ENCODE data around the gene FARS2. TPM values are rescaled to one million over a fixed set of nuclear protein-coding genes. Genes with fewer than 3 reads are reported as not detected.

The FARS2 gene
- total and polyA plus RNA-seq, 4 experiments from 2014 or later: 15.6 to 48.4 (median 24.3) TPM

GRCh38 chr6:5361396-5361795, 100.1 kb downstream of the FARS2 start:
- ChIA-PET POLR2A (ENCODE audit: partially characterized antibody) (no interaction called here), CTCF (ENCODE audit: partially characterized antibody) (no interaction called here)
- no peak overlapping the region for H3K4me3 Mint-ChIP-seq
- no peaks in the 10 kb centered on the region for H3K27me3 ChIP-seq (ENCODE audit: insufficient read depth, low read length)
- H3K27me3 Mint-ChIP-seq: no peaks in the 10 kb centered on the region
- intact Hi-C loops (cut with micrococcal nuclease): no loop called here
- peaks cover 0 to 14% (median 9%) of the 10 kb centered on the region in 4 donors for H3K4me1 Mint-ChIP-seq
- no peaks in the 10 kb centered on the region for H3K9me3 ChIP-seq (ENCODE audit: control insufficient read depth in 1 of 2, low read length in 2 of 2)
- H3K4me1 ChIP-seq (ENCODE audit: insufficient read depth, low read length): no peaks in the 10 kb centered on the region
- peaks cover 2 to 3% of the 10 kb centered on the region in 2 donors for H3K36me3 Mint-ChIP-seq
- no peak for DNase-seq
- H3K27ac ChIP-seq (ENCODE audit: low read depth, low read length): no peak overlapping the region
- H3K4me3 ChIP-seq (ENCODE audit: low read length in 2 of 2): no peak overlapping the region
- H3K27ac Mint-ChIP-seq: no peak overlapping the region
- H3K36me3 ChIP-seq (ENCODE audit: insufficient read depth, low read length): no peaks in the 10 kb centered on the region
- H3K9me3 Mint-ChIP-seq: no peaks in the 10 kb centered on the region

- Histone ChIP-seq H3K4me1 (ENCODE audit: insufficient read depth, low read length) (no peaks in the 10 kb centered on the region), H3K4me3 (ENCODE audit: low read length in 2 of 2) (no peak overlapping the region), H3K36me3 (ENCODE audit: insufficient read depth, low read length) (no peaks in the 10 kb centered on the region), H3K9me3 (ENCODE audit: control insufficient read depth in 1 of 2, low read length in 2 of 2) (no peaks in the 10 kb centered on the region), H3K27ac (ENCODE audit: low read depth, low read length) (no peak overlapping the region), H3K27me3 (ENCODE audit: insufficient read depth, low read length) (no peaks in the 10 kb centered on the region)
- Mint-ChIP-seq H3K4me3 (no peak overlapping the region), H3K9me3 (no peaks in the 10 kb centered on the region), H3K36me3 (peaks cover 24 to 28% of the 10 kb centered on the region in 2 donors), H3K27me3 (no peaks in the 10 kb centered on the region), H3K27ac (no peak overlapping the region), H3K4me1 (peaks cover 5 to 17% (median 16%) of the 10 kb centered on the region in 4 donors)
- POLR2A ChIA-PET (ENCODE audit: partially characterized antibody): no interaction called here
- no peak for DNase-seq
- CTCF ChIA-PET (ENCODE audit: partially characterized antibody): interaction anchor here (0.7 to 1.4 kb wide), 2 partner anchors 63 to 480 kb away, joined by 3 read pairs; no protein-coding TSS in a partner anchor
- intact Hi-C loops (cut with micrococcal nuclease): no loop called here
Measured at GRCh38 chr6:5365436-5366195, 104.3 kb downstream of the FARS2 start.

GRCh38 chr6:5366941-5367340, 105.6 kb downstream of the FARS2 start:
- peaks cover 5 to 20% (median 17%) of the 10 kb centered on the region in 4 donors for H3K4me1 Mint-ChIP-seq
- H3K4me3 Mint-ChIP-seq: no peak overlapping the region
- no peaks in the 10 kb centered on the region for H3K27me3 ChIP-seq (ENCODE audit: insufficient read depth, low read length)
- no peaks in the 10 kb centered on the region for H3K9me3 ChIP-seq (ENCODE audit: control insufficient read depth in 1 of 2, low read length in 2 of 2)
- H3K36me3 Mint-ChIP-seq: peaks cover 28 to 38% of the 10 kb centered on the region in 2 donors
- POLR2A ChIA-PET (ENCODE audit: partially characterized antibody): no interaction called here
- no peaks in the 10 kb centered on the region for H3K36me3 ChIP-seq (ENCODE audit: insufficient read depth, low read length)
- DNase-seq: no peak
- no peaks in the 10 kb centered on the region for H3K9me3 Mint-ChIP-seq
- intact Hi-C loops (cut with micrococcal nuclease): no loop called here
- H3K27ac ChIP-seq (ENCODE audit: low read depth, low read length): no peak overlapping the region
- peak overlapping the region in 1 of 7 donors; percentile 15 for H3K27ac Mint-ChIP-seq
- CTCF ChIA-PET (ENCODE audit: partially characterized antibody): interaction anchor here (1.4 kb wide), 1 partner anchor 64 kb away, joined by 3 read pairs; no protein-coding TSS in a partner anchor
- H3K4me1 ChIP-seq (ENCODE audit: insufficient read depth, low read length): no peaks in the 10 kb centered on the region
- H3K27me3 Mint-ChIP-seq: no peaks in the 10 kb centered on the region
- no peak overlapping the region for H3K4me3 ChIP-seq (ENCODE audit: low read length in 2 of 2)

GRCh38 chr6:5367510-5367909, 106.2 kb downstream of the FARS2 start:
- H3K4me3 ChIP-seq (ENCODE audit: low read length in 2 of 2): no peak overlapping the region
- peaks cover 28 to 38% of the 10 kb centered on the region in 2 donors for H3K36me3 Mint-ChIP-seq
- H3K4me3 Mint-ChIP-seq: no peak overlapping the region
- H3K27me3 ChIP-seq (ENCODE audit: insufficient read depth, low read length): no peaks in the 10 kb centered on the region
- ChIA-PET POLR2A (ENCODE audit: partially characterized antibody) (no interaction called here), CTCF (ENCODE audit: partially characterized antibody) (no interaction called here)
- H3K36me3 ChIP-seq (ENCODE audit: insufficient read depth, low read length): no peaks in the 10 kb centered on the region
- intact Hi-C loops (cut with micrococcal nuclease): no loop called here
- no peak for DNase-seq
- peaks cover 5 to 20% (median 17%) of the 10 kb centered on the region in 4 donors for H3K4me1 Mint-ChIP-seq
- H3K9me3 ChIP-seq (ENCODE audit: control insufficient read depth in 1 of 2, low read length in 2 of 2): no peaks in the 10 kb centered on the region
- no peaks in the 10 kb centered on the region for H3K27me3 Mint-ChIP-seq
- H3K9me3 Mint-ChIP-seq: no peaks in the 10 kb centered on the region
- H3K4me1 ChIP-seq (ENCODE audit: insufficient read depth, low read length): no peaks in the 10 kb centered on the region
- no peak overlapping the region for H3K27ac ChIP-seq (ENCODE audit: low read depth, low read length)
- H3K27ac Mint-ChIP-seq: no peak overlapping the region

GRCh38 chr6:5373430-5373829, 112.1 kb downstream of the FARS2 start:
- no peak overlapping the region for H3K27ac ChIP-seq (ENCODE audit: low read depth, low read length)
- ChIA-PET CTCF (ENCODE audit: partially characterized antibody) (no interaction called here), POLR2A (ENCODE audit: partially characterized antibody) (no interaction called here)
- no peaks in the 10 kb centered on the region for H3K36me3 ChIP-seq (ENCODE audit: insufficient read depth, low read length)
- no peaks in the 10 kb centered on the region for H3K27me3 ChIP-seq (ENCODE audit: insufficient read depth, low read length)
- H3K36me3 Mint-ChIP-seq: peaks cover 21 to 33% of the 10 kb centered on the region in 2 donors
- peaks cover 5 to 13% (median 10%) of the 10 kb centered on the region in 4 donors for H3K4me1 Mint-ChIP-seq
- H3K9me3 Mint-ChIP-seq: no peaks in the 10 kb centered on the region
- H3K4me3 Mint-ChIP-seq: no peak overlapping the region
- H3K4me3 ChIP-seq (ENCODE audit: low read length in 2 of 2): no peak overlapping the region
- no peak overlapping the region for H3K27ac Mint-ChIP-seq
- intact Hi-C loops (cut with micrococcal nuclease): no loop called here
- H3K4me1 ChIP-seq (ENCODE audit: insufficient read depth, low read length): no peaks in the 10 kb centered on the region
- H3K27me3 Mint-ChIP-seq: no peaks in the 10 kb centered on the region
- no peak for DNase-seq
- no peaks in the 10 kb centered on the region for H3K9me3 ChIP-seq (ENCODE audit: control insufficient read depth in 1 of 2, low read length in 2 of 2)

GRCh38 chr6:5378331-5378730, 117.0 kb downstream of the FARS2 start:
- CTCF ChIA-PET (ENCODE audit: partially characterized antibody): interaction anchor here (2.4 kb wide), 1 partner anchor 234 kb away, joined by 13 read pairs; no protein-coding TSS in a partner anchor
- H3K36me3 ChIP-seq (ENCODE audit: insufficient read depth, low read length): no peaks in the 10 kb centered on the region

DNA sequence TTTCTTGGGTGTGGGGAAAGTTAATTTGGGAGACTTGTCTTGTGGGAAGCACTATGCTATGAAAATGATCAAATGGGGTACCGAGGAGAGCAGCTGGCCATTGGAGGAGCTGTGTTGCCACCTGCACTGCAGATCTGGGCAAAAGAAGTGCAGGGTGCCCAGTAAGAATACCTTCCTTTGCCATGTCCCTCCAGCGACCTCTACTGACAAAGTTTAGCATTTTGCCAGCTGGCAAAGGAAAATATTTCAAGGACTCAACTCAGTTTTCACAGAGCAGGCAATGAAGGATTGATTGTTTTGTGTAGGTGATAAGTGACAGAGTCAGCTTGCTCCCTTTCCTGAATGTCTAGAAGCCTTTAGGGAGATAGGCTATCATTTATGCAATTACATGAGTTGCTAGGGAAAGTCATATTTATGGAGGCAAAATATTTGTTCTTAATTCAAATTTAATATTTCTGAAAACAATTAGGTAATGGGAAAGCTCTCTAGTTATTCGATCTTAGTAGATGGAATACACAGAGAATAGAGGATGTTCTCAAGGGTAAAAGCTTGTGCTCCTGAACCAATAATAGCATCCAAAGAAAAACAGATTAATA, 118.4 kb downstream of the FARS2 start:
- H3K27me3 Mint-ChIP-seq: no peaks in the 10 kb centered on the region
- H3K36me3 Mint-ChIP-seq: peaks cover 2 to 16% of the 10 kb centered on the region in 2 donors
- CTCF ChIA-PET (ENCODE audit: partially characterized antibody): interaction anchor here (1.4 to 2.4 kb wide), 2 partner anchors 236 to 238 kb away, joined by 4 to 13 read pairs; no protein-coding TSS in a partner anchor
- H3K9me3 ChIP-seq (ENCODE audit: control insufficient read depth in 1 of 2, low read length in 2 of 2): no peaks in the 10 kb centered on the region
- H3K27me3 ChIP-seq (ENCODE audit: insufficient read depth, low read length): no peaks in the 10 kb centered on the region
- H3K4me3 Mint-ChIP-seq: no peak overlapping the region
- DNase-seq: peak in 1 of 5 donors; percentile 25
- peaks cover 0 to 2% (median 0%) of the 10 kb centered on the region in 8 donors for H3K9me3 Mint-ChIP-seq
- H3K36me3 ChIP-seq (ENCODE audit: insufficient read depth, low read length): no peaks in the 10 kb centered on the region
- intact Hi-C loops (cut with micrococcal nuclease): no loop called here
- no peak overlapping the region for H3K27ac ChIP-seq (ENCODE audit: low read depth, low read length)
- no peak overlapping the region for H3K27ac Mint-ChIP-seq
- peaks cover 8 to 13% (median 11%) of the 10 kb centered on the region in 4 donors for H3K4me1 Mint-ChIP-seq
- no peak overlapping the region for H3K4me3 ChIP-seq (ENCODE audit: low read length in 2 of 2)
- POLR2A ChIA-PET (ENCODE audit: partially characterized antibody): no interaction called here
- no peaks in the 10 kb centered on the region for H3K4me1 ChIP-seq (ENCODE audit: insufficient read depth, low read length)

More at GRCh38 chr6:5378331-5378730, 117.0 kb downstream of the FARS2 start:
- Mint-ChIP-seq H3K9me3 (peaks cover 0 to 2% (median 0%) of the 10 kb centered on the region in 8 donors), H3K27me3 (no peaks in the 10 kb centered on the region), H3K4me3 (no peak overlapping the region), H3K4me1 (peaks cover 8 to 9% (median 8%) of the 10 kb centered on the region in 4 donors), H3K27ac (peak overlapping the region in 1 of 7 donors; percentile 30), H3K36me3 (peaks cover 2 to 16% of the 10 kb centered on the region in 2 donors)
- H3K27me3 ChIP-seq (ENCODE audit: insufficient read depth, low read length): no peaks in the 10 kb centered on the region
- intact Hi-C loops (cut with micrococcal nuclease): no loop called here
- H3K9me3 ChIP-seq (ENCODE audit: control insufficient read depth in 1 of 2, low read length in 2 of 2): no peaks in the 10 kb centered on the region
- POLR2A ChIA-PET (ENCODE audit: partially characterized antibody): no interaction called here
- no peak overlapping the region for H3K27ac ChIP-seq (ENCODE audit: low read depth, low read length)
- H3K4me3 ChIP-seq (ENCODE audit: low read length in 2 of 2): no peak overlapping the region
- H3K4me1 ChIP-seq (ENCODE audit: insufficient read depth, low read length): no peaks in the 10 kb centered on the region
- no peak for DNase-seq
